Tongue (tissue), 2 donors: ENCODE results near the gene PPM1F. TPM values are rescaled to one million over a fixed set of nuclear protein-coding genes. Genes with fewer than 3 reads are reported as not detected.
"Not testable (repeated sequence)": the region's sequence is repeated elsewhere in the genome, so short reads cannot be mapped to it uniquely, and the experiment has no call there.

ENCODE experiments used
- DNase-seq: peaks from one replicate; pipeline ENCODE4 v3.0.0-alpha.2; 2015
- total RNA-seq: library from RNA; depleted of rRNA; stranded (reverse); fragments of >200 nt; gene quantifications from one replicate; pipeline ENCODE4 v1.2.3, GENCODE V29; 2014

Gene PPM1F
- total RNA-seq, 1 donor from 2014 or later = 53.9 TPM

DNA sequence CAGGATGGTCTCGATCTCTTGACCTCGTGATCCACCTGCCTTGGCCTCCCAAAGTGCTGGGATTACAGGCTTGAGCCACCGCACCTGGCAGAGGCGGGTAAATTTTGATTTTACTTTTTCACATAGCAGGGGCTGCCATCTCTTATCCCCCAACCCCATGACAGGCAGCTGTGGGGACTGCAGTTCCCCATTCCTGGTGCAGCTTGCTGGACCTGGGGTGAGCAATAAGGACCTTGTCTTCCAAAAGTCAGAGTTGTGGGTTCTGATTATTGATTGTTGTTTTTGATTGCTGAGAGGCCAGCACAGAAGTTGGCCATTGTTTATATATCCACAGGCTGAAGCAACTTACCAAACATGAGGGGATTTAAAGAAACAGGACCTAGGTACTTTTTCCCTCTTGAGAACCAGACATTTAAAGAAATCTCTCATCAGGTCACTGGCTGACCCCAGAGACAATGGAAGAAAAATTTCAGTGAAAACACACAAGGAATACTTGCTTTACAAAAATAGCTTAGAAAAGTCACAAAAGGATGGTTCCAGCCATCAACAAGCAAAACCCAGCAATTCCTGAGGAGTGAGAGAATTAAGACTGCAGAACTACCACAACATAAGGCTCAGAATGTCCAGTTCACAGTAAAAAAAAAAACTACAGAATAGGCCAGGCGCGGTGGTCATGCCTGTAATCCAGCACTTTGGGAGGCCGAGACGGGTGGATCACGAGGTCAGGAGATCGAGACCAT, 63.2 kb downstream of the PPM1F start:
- DNase-seq = no peak

DNA sequence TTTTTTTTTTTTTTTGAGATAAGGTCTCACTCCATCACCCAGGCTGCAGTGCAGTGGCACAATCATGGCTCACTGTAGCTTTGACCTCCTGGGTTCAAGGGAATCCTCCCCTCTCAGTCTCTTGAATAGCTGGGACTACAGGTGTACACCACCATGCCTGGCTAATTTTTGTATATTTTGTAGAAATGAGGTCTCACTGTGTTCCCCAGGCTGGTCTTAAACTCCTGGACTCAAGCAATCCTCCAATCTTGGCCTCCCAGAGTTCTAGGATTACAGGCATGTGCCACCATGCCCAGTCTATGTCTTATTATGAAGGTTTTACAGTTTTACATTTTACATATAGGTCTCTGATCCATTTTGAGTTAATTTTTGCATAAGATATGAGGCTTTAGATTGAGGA, 64.8 kb downstream of the PPM1F start:
- no peak for DNase-seq

DNA sequence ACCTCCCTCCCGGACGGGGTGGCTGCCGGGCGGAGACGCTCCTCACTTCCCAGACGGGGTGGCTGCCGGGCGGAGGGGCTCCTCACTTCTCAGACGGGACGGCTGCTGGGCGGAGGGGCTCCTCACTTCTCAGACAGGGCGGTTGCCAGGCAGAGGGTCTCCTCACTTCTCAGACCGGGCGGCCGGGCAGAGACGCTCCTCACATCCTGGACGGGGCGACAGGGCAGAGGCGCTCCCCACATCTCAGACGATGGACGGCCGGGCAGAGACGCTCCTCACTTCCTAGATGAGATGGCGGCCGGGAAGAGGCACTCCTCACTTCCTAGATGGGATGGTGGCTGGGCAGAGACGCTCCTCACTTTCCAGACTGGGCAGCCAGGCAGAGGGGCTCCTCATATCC, 68.7 kb downstream of the PPM1F start:
- not testable (repeated sequence) for DNase-seq

DNA sequence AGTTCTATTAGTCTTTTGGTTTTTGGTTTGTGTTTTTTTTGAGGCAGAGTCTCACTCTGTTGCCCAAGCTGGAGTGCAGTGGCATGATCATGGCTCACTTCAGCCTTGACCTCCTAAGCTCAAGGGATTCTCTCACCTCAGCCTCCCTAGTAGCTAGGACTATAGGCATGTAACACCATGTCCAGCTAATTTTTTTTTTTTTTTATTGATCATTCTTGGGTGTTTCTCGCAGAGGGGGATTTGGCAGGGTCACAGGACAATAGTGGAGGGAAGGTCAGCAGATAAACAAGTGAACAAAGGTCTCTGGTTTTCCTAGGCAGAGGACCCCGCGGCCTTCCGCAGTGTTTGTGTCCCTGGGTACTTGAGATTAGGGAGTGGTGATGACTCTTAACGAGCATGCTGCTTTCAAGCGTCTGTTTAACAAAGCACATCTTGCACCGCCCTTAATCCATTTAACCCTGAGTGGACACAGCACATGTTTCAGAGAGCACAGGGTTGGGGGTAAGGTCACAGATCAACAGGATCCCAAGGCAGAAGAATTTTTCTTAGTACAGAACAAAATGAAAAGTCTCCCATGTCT, 69.8 kb downstream of the PPM1F start:
- not testable (repeated sequence) for DNase-seq

DNA sequence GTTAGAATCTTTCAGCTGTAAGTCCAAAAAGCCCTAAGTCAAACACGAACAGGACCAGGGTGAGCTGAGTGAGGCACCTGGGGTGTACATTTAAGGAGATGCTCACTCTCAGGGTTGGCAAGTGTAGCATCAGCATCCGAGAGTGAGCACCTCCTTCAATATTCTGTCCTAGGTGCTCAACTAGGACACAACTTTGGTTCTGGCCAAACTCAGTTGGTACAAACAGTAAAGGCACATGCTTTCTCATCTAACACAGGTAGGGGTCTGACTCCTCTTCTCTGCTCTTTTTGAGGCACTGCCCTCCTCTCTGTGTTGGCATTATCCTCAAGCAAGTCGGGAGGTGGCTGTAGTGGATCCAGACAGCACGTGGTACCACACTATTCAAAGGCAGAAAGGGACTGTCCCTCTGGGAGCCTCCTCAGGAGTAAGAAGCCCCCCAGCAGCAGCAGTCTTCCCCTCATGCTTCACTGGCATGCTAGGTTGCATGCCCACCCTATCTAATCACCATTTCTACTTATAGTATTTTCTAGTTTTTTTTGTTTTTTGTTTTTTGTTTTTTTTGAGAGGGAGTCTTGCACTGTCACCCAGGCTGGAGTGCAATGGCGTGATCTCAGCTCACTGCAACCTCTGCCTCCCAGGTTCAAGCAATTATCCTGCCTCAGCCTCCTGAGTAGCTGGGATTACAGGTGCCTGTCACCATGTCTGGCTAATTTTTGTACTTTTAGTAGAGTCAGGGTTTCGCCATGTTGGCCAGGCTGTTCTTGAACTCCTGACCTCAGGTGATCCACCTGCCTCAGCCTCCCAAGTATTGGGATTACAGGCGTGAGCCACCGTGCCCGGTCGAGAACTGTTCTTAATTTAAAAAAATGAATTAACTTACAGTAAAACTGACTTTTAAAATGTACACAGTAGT, 70.6 kb downstream of the PPM1F start:
- no peak for DNase-seq

DNA sequence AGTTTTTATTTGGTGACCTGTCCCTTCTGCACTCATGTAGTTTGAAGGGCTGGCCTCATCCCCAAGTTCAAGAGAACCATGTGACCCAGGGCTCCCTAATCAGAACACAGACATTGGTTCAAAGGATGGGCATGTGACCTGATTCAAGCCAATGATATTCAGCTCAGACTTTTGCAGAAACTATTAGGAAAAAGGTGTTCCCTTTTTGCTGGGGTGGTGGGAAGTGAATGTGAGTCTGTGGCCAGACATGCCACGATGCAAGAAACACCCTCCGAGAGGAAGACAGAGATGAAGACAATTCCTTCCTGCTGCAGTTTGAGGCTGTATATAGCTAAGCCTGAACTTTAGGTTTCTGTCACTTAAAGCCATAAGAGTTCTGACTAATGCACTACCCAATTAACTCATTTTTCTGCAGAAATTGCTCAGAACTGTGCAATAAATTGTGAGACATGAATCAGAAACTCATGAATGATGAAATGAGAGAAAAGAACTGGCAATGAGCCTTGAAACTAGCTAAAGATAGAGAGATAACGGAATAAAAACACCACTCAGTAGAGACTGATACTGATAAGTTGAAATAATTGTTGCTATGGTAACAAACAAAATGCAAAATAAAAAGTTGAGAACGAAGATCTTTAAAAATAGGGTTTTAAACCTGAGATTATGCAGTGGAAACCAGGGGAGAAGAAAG, 76.0 kb downstream of the PPM1F start:
- DNase-seq = no peak

DNA sequence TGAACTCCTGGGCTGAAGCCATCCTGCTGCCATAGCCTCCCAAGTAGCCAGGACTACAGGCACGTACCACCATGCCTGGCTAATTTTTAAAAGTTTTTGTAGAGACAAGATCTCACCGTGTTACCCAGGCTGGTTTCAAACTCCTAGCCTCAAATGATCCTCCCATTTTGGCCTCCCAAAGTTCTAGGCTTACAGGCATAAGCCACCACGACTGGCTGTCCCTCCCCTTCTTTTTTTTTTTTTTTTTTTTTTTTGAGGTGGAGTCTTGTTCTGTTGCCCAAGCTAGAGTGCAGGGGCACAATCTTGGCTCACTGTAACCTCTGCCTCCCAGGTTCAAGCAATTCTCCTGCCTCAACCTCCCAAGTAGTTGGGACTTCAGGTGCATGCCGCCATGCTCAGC, 77.7 kb downstream of the PPM1F start:
- DNase-seq = not testable (repeated sequence)

DNA sequence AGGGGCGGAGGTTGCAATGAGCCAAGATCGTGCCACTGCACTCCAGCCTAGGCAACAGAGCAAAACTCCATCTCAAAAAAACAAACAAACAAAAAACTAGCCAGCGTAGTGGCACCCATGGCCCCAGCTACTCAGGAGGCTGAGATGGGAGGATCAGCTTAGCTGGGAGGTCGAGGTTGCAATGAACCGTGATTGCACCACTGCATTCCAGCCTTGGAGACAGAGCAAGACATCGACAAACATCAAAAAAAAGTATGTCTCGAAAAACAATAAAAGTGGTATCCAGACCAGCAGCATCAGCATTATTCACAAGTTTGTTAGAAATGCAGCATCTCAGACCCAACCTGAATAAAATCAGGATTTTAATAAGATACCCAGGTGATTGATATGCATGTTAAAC, 79.0 kb downstream of the PPM1F start:
- DNase-seq = no peak

DNA sequence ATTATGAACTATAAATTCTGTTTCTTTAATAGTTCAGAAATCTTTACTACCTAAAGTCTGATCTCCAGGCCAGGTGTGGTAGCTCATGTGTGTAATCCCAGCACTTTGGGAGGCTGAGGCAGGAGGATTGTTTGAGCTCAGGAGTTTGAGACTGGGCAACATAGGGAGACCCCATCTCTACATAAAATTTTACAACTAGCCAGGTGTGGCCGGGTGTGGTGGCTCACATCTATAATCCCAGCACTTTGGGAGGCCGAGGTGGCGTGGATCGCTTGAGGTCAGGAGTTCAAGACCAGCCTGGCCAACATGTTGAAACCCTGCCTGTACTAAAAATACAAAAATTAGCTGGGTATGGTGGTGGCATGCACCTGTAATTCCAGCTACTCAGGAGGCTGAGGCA, 79.9 kb downstream of the PPM1F start:
- DNase-seq = not testable (repeated sequence)

Other genes with a start within 250 kb of the PPM1F start
- gene YPEL1, start 217.1 kb downstream of the PPM1F start, total RNA-seq = 9.1 TPM
- 88.3 TPM for gene MAPK1, start 85.2 kb downstream of the PPM1F start, total RNA-seq
- gene TOP3B, start 29.9 kb upstream of the PPM1F start, total RNA-seq = 19.0 TPM